Epithelial cell of proximal tubule (primary cell): ENCODE data around the gene RAB40C. TPM values are rescaled to one million over a fixed set of nuclear protein-coding genes. Genes with fewer than 3 reads are reported as not detected.

Experiments used
- DNase-seq: peaks from one replicate; pipeline ENCODE4 v3.0.0-alpha.2; 2011; ENCODE audit warnings: low read depth
- H3K4me3 ChIP-seq: 2 replicates; pipeline ENCODE4 v1.5.1; 2011; ENCODE audit warnings: low read depth, mild to moderate bottlenecking, low read length
- CTCF ChIP-seq: conservative IDR thresholded peaks from 2 replicates; pipeline ENCODE4 v1.5.1; 2012; ENCODE audit warnings: low read depth, mild to moderate bottlenecking, low read length
- total RNA-seq: library from RNA; depleted of rRNA; stranded (reverse); fragments of >200 nt; gene quantifications from 2 replicates; pipeline ENCODE4 v1.2.3, GENCODE V29; 2015

Gene RAB40C
- total RNA-seq, 1 donor from 2014 or later: 9.9 TPM

GRCh38 chr16:572865-573650 lies 16.8 kb upstream of the RAB40C start:
- no peak for TF ChIP-seq CTCF
- H3K4me3 ChIP-seq: no peak overlapping the region
- no peak for DNase-seq

- no peak for DNase-seq
- H3K4me3 ChIP-seq: no peak overlapping the region
- no peak for TF ChIP-seq CTCF
These were observed 15.7 kb upstream of the RAB40C start for GRCh38 chr16:574021-574760.

- DNase-seq: no peak
- no peak overlapping the region for H3K4me3 ChIP-seq
- no peak for TF ChIP-seq CTCF
These were observed 14.3 kb upstream of the RAB40C start for GRCh38 chr16:575354-576196.

GRCh38 chr16:576197-576822 lies 13.6 kb upstream of the RAB40C start:
- no peak for TF ChIP-seq CTCF
- no peak overlapping the region for H3K4me3 ChIP-seq
- no peak for DNase-seq

- DNase-seq: no peak
- H3K4me3 ChIP-seq: no peak overlapping the region
- no peak for TF ChIP-seq CTCF
These were observed 13.1 kb upstream of the RAB40C start for GRCh38 chr16:576823-577201.

- DNase-seq: no peak
- no peak for TF ChIP-seq CTCF
- H3K4me3 ChIP-seq: no peak overlapping the region
These were observed 12.1 kb upstream of the RAB40C start for GRCh38 chr16:577796-578195.
